Keratinocyte (primary cell): ENCODE measurements around the gene FCAR.
"Not testable (repeated sequence)": the region's sequence is repeated elsewhere in the genome, so short reads cannot be mapped to it uniquely, and the experiment has no call there.

Source experiments
- EZH2 ChIP-seq: IDR thresholded peaks from one replicate; pipeline ENCODE4 v1.6.1; 2012; ENCODE audit warnings: inconsistent platforms, mild to moderate bottlenecking, low read length, moderate library complexity
- TF ChIP-seq, protein P1 (sequence below), 3 experiments: IDR thresholded peaks in 1 of 3; conservative IDR thresholded peaks in 1 of 3; optimal IDR thresholded peaks in 1 of 3; 2 replicates in 2 of 3; 3 replicates in 1 of 3; pipeline versions ENCODE3 to v1.5.1; 2011; ENCODE audit warnings: low read length in 3 of 3, mild to moderate bottlenecking in 3 of 3, moderate library complexity in 2 of 3, control low read depth in 1 of 3, inconsistent platforms in 1 of 3; ENCODE audit not compliant: insufficient read depth in 2 of 3; ENCODE audit errors: extremely low read depth in 1 of 3

- TF ChIP-seq, protein P1, sequence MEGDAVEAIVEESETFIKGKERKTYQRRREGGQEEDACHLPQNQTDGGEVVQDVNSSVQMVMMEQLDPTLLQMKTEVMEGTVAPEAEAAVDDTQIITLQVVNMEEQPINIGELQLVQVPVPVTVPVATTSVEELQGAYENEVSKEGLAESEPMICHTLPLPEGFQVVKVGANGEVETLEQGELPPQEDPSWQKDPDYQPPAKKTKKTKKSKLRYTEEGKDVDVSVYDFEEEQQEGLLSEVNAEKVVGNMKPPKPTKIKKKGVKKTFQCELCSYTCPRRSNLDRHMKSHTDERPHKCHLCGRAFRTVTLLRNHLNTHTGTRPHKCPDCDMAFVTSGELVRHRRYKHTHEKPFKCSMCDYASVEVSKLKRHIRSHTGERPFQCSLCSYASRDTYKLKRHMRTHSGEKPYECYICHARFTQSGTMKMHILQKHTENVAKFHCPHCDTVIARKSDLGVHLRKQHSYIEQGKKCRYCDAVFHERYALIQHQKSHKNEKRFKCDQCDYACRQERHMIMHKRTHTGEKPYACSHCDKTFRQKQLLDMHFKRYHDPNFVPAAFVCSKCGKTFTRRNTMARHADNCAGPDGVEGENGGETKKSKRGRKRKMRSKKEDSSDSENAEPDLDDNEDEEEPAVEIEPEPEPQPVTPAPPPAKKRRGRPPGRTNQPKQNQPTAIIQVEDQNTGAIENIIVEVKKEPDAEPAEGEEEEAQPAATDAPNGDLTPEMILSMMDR (optimal IDR thresholded peaks at IDR 0.05 in 1 of 3, IDR thresholded peaks at IDR 0.05 in 1 of 3, conservative IDR thresholded peaks at IDR 0.05 in 1 of 3; ENCODE audit: extremely low read depth in 1 of 3, insufficient read depth in 2 of 3, low read length in 3 of 3): peak in 1 of 3 experiments; percentile 7
- TF ChIP-seq EZH2: not testable (repeated sequence)
Measured at GRCh38 chr19:54919646-54920563, 45.9 kb downstream of the FCAR start.
